GM21576 (cell line): Measurements from ENCODE around the gene EED.
A peak's percentile ranks its signal among the peaks of the same experiment; 100 is the strongest.

Experiments
- ATAC-seq: cut with Tn5 transposase; IDR thresholded peaks from one replicate; pipeline ENCODE4 v1.9.1; 2021; ENCODE audit warnings: mild to moderate bottlenecking, moderate library complexity; ENCODE audit not compliant: unreplicated experiment

The EED gene, protein sequence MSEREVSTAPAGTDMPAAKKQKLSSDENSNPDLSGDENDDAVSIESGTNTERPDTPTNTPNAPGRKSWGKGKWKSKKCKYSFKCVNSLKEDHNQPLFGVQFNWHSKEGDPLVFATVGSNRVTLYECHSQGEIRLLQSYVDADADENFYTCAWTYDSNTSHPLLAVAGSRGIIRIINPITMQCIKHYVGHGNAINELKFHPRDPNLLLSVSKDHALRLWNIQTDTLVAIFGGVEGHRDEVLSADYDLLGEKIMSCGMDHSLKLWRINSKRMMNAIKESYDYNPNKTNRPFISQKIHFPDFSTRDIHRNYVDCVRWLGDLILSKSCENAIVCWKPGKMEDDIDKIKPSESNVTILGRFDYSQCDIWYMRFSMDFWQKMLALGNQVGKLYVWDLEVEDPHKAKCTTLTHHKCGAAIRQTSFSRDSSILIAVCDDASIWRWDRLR

DNA sequence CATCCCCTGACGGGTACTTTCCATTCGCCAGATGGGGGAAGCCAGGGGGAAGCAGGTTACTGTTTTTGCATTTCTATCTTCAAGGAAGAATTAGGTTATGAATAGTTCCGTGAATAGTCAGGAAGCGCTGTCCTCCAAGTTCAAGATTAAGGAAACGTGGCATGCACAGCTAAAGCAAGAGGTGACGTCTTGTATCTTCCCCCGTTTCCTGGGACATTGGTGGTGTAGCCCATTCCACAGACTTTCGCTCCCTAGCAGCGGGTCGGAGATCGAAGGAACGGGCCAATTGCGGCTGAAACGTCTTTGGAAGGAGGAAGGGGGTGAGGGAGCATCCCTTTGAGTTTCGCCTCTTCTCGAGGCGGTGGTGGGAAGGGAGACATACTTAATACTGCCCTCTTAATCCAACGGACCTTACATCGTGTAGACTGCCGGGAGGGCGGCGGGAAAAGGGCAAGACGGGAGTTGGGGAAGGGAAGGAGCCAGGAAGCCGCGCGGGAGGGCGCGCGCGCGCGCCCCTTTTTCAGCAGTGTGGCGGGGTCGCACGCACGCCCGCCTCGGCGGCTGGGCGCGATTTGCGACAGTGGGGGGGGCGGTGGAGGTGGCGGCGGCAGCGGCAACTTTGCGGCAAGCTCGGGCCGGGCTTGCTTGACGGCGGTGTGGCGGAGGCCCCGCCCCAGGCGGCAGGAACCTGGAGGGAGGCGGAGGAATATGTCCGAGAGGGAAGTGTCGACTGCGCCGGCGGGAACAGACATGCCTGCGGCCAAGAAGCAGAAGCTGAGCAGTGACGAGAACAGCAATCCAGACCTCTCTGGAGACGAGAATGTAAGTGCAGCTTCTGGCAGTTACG, at the start of gene EED:
Gene EED, plus strand, starts transcription at position 232 of the 847 bp plus-strand sequence. Its CDS starts 477 bp downstream, at position 709.
- ATAC-seq: peak; percentile 58

DNA sequence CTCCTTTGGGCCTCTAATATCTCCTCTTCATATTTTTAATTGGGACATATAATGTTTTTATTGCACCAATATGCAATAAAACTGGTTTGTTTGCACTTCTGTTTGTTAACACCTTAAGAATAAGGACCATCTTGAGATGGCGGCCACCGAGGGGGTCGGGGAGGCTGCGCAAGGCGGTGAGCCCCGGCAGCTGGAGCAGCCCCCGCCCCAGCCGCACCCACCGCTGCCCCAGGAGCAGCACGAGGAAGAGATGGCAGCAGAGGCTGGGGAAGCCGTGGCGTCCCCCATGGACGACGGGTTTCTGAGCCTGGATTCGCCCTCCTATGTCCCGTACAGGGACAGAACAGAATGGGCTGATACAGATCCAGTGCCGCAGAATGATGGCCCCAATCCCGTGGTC, 49.6 kb upstream of the EED start:
- no peak for ATAC-seq

GRCh38 chr11:86196085-86196696, 48.4 kb upstream of the EED start:
- no peak for ATAC-seq

- ATAC-seq: no peak
These were observed 47.6 kb upstream of the EED start for GRCh38 chr11:86196913-86197312.

DNA sequence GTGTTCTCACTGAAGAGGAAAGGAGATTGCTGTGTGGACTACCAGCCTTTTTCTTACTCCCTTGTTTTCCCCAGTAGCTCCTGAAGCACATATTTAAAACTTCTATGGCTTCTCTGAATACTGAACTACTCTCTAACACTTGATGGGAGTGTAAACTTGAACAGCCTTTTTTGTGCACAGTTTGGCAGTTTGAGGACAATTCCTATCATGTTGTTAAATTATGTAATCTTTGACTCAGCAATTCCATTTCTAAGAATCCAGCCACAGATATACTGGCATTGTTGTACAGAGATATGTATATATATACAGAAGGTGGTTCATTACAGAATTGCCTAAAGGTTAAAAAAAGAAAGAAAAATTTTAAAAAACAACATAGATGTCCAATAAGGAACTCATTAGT, 47.1 kb upstream of the EED start:
- ATAC-seq: no peak

DNA sequence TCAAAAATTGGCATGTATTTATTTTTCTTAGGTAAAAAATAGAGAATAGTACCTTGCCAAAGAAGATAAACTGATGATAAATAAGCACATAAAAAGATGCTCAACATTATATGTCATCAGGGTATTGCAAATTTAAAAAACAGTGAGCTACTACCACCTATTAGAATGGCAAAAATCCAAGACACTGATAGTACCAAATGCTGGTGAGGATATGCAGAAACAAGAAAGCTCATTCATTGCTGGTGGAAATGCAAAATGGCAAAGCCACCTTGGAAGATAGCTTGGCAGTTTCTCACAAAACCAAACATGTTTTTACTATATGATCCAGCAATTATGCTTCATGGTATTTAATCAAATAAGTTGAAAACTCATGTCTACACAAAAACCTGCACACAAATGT, 46.4 kb upstream of the EED start:
- no peak for ATAC-seq

DNA sequence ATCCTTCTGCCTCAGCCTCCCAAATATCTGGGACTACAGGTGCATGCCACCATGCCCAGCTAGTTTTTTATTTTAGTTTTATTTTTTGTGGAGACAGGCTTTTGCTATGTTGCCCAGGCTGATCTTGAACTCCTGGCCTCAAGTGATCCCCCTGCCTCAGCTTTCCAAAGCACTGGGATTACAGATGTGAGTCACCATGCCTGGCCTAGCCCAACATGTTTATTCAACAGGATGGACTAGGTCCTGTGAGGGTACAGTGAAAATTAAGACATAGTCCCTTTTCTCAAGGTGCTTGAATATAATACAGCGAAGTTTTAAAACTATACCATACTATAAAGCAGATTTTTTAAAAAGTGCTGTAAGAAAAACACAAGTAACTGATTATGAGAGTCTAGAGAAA, 45.2 kb upstream of the EED start:
- no peak for ATAC-seq

DNA sequence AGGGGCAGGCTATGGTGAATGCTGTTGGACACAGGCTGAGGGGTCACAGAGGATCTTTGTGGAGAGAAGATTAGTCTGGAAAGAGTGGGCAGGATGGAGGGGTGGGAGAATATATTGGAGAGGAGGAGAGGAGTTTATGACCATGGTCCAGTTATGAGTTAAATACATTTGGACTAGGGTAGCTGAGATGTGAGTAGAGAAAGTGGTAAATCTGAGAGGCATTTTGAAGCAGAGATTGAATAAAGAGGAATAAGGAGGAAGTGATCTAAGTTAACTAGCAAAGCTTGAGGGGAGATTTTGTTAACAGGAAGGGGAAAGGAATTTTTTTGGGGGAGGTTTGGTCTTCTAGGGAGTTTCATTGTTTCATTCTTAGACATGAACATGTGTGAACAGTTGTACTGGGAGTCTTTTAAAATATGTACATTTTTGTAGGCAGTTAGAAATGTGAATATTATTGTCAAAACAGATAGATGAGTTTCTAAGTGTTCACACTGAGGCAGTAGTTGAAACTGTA, 43.1 kb upstream of the EED start:
- no peak for ATAC-seq

DNA sequence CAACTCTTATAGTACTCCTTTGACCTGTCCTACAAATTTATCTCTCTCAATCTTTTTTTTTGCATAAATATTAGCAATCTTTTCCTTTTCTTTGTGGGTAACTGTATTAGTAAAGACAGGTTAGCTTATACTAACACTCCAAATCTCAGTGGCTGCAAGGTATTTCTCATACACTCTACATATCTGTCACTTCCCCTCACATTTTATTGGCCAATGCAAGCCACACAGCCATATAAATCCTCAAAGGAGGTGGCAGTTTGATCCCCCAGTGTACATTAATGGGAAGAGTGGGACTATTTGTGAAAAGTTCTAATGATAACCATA, 42.6 kb upstream of the EED start:
- ATAC-seq: peak; percentile 34

DNA sequence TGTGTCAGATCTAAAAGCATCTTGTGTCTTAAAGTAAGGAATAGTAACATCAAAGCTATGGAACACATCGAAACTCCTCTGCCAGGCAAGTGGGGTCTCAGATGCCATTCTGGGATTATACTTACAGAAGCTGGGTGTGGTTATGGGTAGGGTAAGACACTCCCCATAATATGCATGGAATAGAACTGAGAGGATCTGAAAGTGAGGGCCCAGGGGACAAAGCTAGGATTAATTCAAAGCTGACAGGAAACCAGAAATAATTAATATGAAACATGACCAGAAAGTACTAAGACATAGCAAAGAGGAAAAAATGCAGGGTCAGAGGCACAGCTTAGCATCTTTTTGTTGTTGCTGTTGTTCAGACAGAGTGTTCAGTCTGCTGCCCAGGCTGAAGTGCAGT, 40.2 kb upstream of the EED start:
- ATAC-seq: no peak

DNA sequence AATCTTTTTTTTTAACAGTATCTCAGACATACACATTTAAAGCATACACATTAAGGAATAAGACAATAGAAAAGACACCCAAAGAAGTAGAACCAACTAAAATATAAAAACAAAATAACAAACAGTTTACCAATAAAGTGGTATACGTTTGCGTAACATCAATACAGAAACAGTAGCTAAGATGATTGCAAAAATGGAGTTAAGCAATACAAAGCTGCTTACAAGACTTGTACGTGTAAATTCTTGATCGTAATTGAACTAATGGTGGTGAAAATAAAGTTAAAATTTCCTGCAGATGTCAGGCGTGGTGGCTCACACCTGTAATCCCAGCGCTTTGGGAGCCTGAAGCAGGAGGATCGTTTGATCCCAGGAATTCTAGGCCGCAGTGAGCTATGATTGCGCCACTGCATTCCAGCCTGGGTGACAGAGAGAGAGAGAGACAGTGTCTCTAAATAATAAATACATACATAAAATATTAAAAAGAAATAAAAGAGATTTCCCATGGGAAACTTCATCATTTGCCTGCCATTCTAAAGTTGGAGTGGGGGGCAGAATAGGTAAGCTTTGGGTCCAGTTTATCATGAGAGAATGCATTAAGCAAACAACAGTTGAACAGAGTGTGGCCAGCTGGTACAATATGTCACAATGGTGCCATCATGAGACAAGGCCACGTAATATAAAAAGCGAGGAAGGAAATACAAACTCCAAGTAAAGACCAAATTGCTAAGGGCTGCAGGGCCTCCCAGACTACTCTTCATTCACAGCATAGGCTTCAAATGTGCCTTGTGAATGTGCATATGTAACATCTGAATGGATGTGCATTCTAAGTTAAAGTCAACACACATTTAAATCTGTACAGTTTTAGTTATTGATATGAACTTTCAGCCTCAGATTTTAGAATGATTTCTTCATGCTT, 38.9 kb upstream of the EED start:
- no peak for ATAC-seq

- ATAC-seq: no peak
These were observed 38.2 kb upstream of the EED start for GRCh38 chr11:86206337-86206695.

- ATAC-seq: no peak
These were observed 37.1 kb upstream of the EED start for GRCh38 chr11:86207413-86207812.

DNA sequence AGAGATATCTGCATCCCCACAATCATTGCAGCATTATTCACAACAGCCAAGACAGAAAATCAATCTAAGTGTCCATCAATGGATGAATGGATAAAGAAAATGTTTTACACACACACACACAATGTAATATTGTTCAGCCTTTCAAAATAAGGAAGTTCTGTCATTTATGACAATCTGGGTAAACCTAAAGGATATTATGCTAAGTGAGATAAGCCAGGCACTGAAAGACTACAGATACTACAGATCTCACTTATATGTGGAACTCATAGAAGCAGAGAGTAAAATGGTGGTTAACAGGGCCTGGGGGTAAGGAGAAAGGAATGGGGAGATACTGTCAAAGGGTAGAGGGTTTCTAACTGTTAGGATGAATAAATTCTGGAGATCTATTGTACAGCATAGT, 36.0 kb upstream of the EED start:
- no peak for ATAC-seq

- ATAC-seq: no peak
These were observed 34.5 kb upstream of the EED start for GRCh38 chr11:86209806-86210657.

DNA sequence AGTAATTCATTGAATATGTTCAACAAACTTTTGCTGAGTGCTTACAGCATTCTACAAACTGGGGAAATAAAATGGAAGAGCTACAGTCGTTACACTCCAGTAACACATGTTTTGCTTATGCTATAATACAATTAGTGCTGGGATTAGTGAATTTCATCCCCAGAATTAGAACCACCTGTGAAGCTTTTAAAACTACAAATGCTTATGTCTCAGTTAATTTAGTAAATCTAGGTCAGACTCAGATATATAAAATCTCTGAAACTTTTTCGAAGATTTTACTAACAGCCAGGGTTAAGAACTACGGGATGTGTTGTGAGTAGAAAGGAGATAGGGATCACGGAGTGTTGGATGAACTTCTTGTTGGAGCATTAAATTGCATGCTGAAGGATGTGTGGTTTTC, 33.7 kb upstream of the EED start:
- no peak for ATAC-seq

DNA sequence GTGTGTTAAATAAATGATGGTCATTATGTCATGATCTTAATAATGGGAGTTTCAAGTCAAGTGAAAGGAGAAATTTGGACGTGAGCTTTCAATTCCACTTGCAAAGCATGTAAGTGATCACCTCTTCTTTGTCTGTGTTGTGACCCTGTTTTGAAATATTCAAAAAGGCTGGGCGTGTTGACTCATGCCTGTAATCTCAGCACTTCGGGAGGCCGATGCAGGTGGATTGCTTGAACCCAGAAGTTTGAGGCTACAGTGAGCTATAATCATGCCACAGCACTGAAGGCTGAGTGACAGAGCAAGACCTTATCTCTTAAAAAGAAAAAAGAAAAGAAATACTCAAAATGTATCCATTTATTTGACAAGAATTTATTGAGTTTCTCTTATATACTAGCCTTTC, 32.9 kb upstream of the EED start:
- peak; percentile 66 for ATAC-seq

DNA sequence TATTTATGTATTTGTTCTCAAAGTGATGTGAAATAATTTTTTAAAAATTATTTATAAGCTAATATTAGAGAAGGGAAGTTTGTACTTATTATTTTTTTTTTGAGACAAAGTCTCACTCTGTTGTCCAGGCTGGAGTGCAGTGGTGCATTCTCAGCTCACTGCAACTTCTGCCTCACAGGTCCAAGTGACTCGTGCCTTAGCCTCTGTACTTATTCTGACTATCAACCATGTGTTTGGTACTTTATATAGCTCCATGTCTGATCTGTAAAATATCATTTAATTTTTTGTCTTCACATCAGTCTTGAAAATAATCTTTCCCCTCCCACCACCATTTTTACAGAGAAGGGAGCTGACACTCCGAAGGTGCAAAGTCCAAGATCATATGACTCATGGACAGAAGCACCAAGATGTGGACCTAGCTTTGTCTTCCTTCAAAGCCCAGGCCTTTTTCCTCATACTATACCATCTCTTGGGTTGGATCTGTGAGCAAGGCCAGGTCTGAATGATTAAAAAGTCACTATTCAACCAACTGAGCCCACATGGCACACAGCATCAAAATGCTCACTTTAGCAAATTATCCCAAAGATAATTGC, 32.4 kb upstream of the EED start:
- no peak for ATAC-seq

- ATAC-seq: peak; percentile 36
These were observed 29.8 kb upstream of the EED start for GRCh38 chr11:86214710-86215109.
